Activated T-cell treated with anti-CD3 and anti-CD28 coated beads, Interleukin-2, amount 50 U/mL, for 24 hours (primary cell): ENCODE measurements around the gene FCN2.
"Not testable (repeated sequence)": the region's sequence is repeated elsewhere in the genome, so short reads cannot be mapped to it uniquely, and the experiment has no call there.

ENCODE experiments used
- DNase-seq: peaks from one replicate; pipeline ENCODE4 v3.0.0-alpha.2; 2020
- H3K27ac Mint-ChIP-seq: 2 replicates; pipeline ENCODE4 v1.8.0; 2020; ENCODE audit warnings: mild to moderate bottlenecking, mixed read lengths
- H3K27me3 Mint-ChIP-seq: 2 replicates; pipeline ENCODE4 v1.8.0; 2020; ENCODE audit warnings: mixed read lengths
- H3K36me3 Mint-ChIP-seq: 2 replicates; pipeline ENCODE4 v1.8.0; 2020; ENCODE audit warnings: low read depth, mixed read lengths
- H3K4me1 Mint-ChIP-seq: 2 replicates; pipeline ENCODE4 v1.8.0; 2020; ENCODE audit warnings: low read depth, mixed read lengths
- H3K4me3 Mint-ChIP-seq: 2 replicates; pipeline ENCODE4 v1.8.0; 2020; ENCODE audit warnings: mild to moderate bottlenecking, moderate library complexity, mixed read lengths
- H3K9me3 Mint-ChIP-seq: 2 replicates; pipeline ENCODE4 v1.8.0; 2020; ENCODE audit warnings: mixed read lengths

Gene FCN2

DNA sequence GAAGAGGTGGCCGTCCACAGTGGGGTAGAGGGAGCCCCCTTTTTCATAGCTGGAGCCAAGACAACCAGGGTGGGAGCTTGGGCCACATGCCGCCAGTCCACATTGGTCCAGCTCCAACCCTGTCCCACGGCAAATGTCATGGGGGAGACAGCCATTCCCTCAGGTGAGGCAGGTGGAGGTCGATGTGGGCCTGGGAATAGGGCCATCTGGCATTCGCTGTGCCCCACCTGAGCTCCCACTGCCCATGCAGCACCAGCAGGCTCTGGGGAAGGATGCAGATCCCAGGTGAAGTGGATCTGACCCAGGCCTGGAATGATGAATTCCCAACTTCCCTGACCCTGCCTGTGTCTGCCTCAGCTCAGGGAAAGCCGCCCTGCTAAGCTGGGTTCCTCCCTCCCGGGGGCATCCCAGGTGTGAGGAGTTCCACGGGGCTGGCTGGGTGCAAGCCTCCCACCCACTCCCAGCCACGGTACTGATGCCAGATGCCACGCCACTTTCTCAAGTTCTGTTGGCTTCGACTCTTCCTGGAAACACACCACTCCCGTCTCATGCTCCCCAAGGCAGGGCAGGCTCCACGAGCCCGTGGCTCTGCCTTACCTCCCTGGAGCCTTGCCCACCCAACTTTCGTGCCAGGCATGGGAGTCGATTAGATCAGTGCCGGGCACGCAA is 25.2 kb upstream of the FCN2 start:
- peaks cover 36% of the 10 kb centered on the region for H3K27me3 Mint-ChIP-seq
- H3K4me3 Mint-ChIP-seq, result no peak overlapping the region
- no peak overlapping the region for H3K27ac Mint-ChIP-seq

DNA sequence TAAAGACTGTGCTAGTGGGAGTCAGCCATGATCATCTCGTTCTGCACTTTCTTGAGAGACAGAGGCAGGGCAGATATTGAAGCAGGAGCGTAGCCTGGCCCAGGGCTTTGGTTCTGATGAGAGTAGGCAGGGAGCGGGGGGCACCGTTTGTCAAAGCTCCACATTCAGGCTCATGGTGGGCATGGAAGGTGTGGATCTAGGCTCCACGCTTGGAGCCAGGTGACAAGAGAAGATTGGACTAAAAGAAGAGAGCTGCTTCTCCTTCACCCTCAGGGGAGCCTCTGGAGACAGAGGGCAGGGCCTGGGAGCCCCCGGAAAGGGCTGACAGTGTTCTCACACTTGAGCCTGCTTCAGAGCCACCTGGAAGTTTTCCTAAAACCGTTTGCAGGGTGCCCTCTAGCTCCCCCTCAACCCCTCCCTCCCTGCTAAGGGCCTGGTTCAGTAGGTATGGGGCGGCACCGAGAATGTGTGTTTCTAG is 24.7 kb upstream of the FCN2 start:
- no peaks in the 10 kb centered on the region for H3K36me3 Mint-ChIP-seq
- H3K27ac Mint-ChIP-seq, result no peak overlapping the region
- no peak for DNase-seq
- H3K27me3 Mint-ChIP-seq, result peaks cover 40% of the 10 kb centered on the region
- H3K9me3 Mint-ChIP-seq, result peaks cover 8% of the 10 kb centered on the region
- peaks cover 17% of the 10 kb centered on the region for H3K4me1 Mint-ChIP-seq
- no peak overlapping the region for H3K4me3 Mint-ChIP-seq

More for the DNA sequence above, 25.2 kb upstream of the FCN2 start:
- peaks cover 6% of the 10 kb centered on the region for H3K9me3 Mint-ChIP-seq
- no peak for DNase-seq
- peaks cover 17% of the 10 kb centered on the region for H3K4me1 Mint-ChIP-seq
- H3K36me3 Mint-ChIP-seq, result no peaks in the 10 kb centered on the region

GRCh38 chr9:134857451-134857850 is 23.2 kb upstream of the FCN2 start:
- H3K9me3 Mint-ChIP-seq, H3K27ac Mint-ChIP-seq, H3K4me3 Mint-ChIP-seq, H3K36me3 Mint-ChIP-seq, DNase-seq: not testable (repeated sequence)
- peaks cover 17% of the 10 kb centered on the region for H3K4me1 Mint-ChIP-seq
- peaks cover 50% of the 10 kb centered on the region for H3K27me3 Mint-ChIP-seq

DNA sequence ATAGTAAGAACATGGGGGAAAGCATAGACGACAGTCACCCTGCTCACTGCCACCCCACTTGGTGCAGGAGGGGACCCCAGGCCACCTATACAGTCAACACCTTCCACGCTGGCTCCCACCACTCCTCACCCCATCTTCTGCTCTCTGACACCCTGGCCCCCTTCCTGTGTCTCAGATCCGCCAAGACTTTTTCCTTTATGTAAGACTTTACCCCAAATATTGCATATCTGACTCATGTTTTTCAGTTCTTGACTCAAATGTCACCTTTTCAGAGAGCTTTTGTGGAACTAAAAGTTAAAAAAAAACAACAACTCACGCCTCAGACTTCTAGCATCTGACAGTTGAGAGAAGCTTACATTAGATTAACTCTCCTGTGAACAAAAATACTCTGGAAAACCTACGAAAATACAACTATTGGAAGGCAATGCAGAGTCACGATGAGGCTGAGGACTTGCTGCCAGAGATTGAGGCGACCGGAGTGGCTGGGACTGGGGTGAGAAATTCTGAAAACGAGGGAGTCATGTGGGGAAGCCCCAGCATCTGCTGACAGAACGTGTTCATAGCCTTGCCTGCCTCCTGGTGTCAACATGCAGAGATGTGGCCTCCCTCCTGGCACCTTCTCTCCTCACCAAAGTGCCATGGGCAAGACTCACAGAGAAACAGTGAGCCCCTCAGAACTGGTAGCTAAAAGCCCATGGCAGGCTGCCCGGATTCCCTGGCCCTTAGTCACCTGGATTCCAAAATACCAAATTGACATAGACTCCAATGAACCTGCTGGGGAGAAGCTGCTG is 22.4 kb upstream of the FCN2 start:
- peaks cover 50% of the 10 kb centered on the region for H3K27me3 Mint-ChIP-seq
- DNase-seq, result peak; percentile 48
- H3K27ac Mint-ChIP-seq, result peak overlapping the region; percentile 94
- H3K36me3 Mint-ChIP-seq, result no peaks in the 10 kb centered on the region
- H3K9me3 Mint-ChIP-seq, result peaks cover 8% of the 10 kb centered on the region
- H3K4me1 Mint-ChIP-seq, result peaks cover 17% of the 10 kb centered on the region
- peak overlapping the region; percentile 67 for H3K4me3 Mint-ChIP-seq

- Mint-ChIP-seq H3K4me1 (peaks cover 17% of the 10 kb centered on the region), H3K36me3 (no peaks in the 10 kb centered on the region), H3K27ac (no peak overlapping the region), H3K9me3 (peaks cover 8% of the 10 kb centered on the region), H3K4me3 (no peak overlapping the region), H3K27me3 (peaks cover 33% of the 10 kb centered on the region)
- DNase-seq, result no peak
These were observed 20.1 kb upstream of the FCN2 start for GRCh38 chr9:134860510-134860909.

- Mint-ChIP-seq H3K4me1 (peaks cover 17% of the 10 kb centered on the region), H3K9me3 (peaks cover 8% of the 10 kb centered on the region), H3K36me3 (no peaks in the 10 kb centered on the region), H3K27ac (no peak overlapping the region), H3K4me3 (no peak overlapping the region), H3K27me3 (peaks cover 22% of the 10 kb centered on the region)
- no peak for DNase-seq
These were observed 18.8 kb upstream of the FCN2 start for GRCh38 chr9:134861595-134862334.

DNA sequence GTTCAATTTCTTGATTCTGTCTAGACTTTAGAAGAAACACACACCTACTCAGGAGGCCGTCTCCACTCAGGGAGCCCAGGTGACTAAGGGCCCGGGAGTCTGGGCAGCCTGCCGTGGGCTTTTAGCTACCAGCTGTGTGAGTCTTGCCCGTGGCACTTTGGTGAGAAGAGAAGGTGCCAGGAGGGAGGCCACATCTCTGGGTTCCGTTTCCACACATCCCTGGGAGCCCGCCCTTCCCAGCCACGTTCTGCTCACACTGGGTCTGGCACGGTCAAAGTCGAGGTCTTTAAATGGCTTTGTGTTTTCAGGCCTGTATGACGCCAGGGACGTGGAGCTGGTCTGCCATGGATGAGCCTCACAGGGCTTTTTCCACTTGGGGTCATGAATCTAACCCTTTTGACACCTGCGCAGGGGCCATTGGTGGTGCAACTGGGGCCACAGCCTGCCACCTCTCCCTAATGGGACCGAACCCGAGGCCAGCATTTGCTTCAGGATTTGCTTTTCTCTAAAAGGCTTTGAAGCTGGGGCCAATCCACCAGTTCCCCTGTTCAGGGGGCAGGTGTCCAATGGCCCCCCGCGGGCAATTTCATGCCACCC is 17.2 kb upstream of the FCN2 start:
- Mint-ChIP-seq H3K4me1 (peaks cover 5% of the 10 kb centered on the region), H3K4me3 (no peak overlapping the region), H3K9me3 (peaks cover 2% of the 10 kb centered on the region), H3K36me3 (no peaks in the 10 kb centered on the region), H3K27me3 (peaks cover 16% of the 10 kb centered on the region), H3K27ac (no peak overlapping the region)
- DNase-seq, result no peak

- no peak for DNase-seq
- Mint-ChIP-seq H3K9me3 (peaks cover 2% of the 10 kb centered on the region), H3K4me1 (no peaks in the 10 kb centered on the region), H3K36me3 (no peaks in the 10 kb centered on the region), H3K27ac (no peak overlapping the region), H3K27me3 (peaks cover 16% of the 10 kb centered on the region), H3K4me3 (no peak overlapping the region)
These were observed 16.4 kb upstream of the FCN2 start for GRCh38 chr9:134863941-134864820.

GRCh38 chr9:134864821-134865190 is 15.8 kb upstream of the FCN2 start:
- Mint-ChIP-seq H3K36me3 (no peaks in the 10 kb centered on the region), H3K27ac (no peak overlapping the region), H3K4me1 (no peaks in the 10 kb centered on the region), H3K27me3 (peaks cover 16% of the 10 kb centered on the region), H3K9me3 (peaks cover 2% of the 10 kb centered on the region), H3K4me3 (no peak overlapping the region)
- DNase-seq, result no peak

DNA sequence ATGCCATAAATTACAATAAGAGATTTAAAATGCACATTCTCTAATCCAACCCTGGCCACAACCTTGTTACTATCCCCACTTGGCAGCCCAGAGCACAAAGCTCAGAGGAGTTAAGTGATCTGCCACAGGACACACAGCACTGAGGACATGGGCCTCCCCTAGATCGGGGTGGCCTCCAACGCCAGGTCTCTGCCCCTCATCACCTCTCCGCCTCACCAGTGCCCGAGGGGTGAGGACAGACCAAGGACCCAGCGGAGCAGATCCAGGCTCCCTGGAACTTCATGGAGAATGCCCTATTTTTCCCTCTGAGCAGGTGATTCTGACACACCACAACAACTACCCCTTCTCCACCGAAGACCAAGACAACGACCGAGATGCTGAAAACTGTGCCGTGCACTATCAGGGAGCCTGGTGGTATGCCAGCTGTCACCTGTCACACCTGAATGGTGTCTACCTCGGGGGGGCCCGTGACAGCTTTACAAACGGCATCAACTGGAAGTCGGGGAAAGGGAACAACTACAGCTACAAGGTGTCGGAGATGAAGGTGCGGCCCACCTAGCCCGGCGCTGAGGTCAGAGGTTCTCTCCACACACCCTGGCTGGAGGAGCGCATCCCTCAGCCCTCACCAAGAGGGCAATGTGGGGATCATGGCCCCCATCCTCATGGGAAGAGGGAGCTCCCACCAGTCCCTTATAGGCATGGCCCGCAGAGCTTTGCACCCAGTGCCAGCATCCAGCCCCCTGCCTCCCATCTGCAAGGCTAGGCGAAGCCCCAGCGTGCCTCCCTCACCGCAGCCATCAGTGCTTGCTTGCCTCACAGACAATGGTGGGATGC is 12.5 kb upstream of the FCN2 start:
- no peak for DNase-seq
- Mint-ChIP-seq H3K27me3 (peaks cover 3% of the 10 kb centered on the region), H3K9me3 (no peaks in the 10 kb centered on the region), H3K4me1 (no peaks in the 10 kb centered on the region), H3K27ac (no peak overlapping the region), H3K36me3 (no peaks in the 10 kb centered on the region), H3K4me3 (no peak overlapping the region)

- no peaks in the 10 kb centered on the region for H3K36me3 Mint-ChIP-seq
- no peaks in the 10 kb centered on the region for H3K4me1 Mint-ChIP-seq
- H3K27me3 Mint-ChIP-seq, result peaks cover 2% of the 10 kb centered on the region
- no peak for DNase-seq
- no peak overlapping the region for H3K27ac Mint-ChIP-seq
- H3K4me3 Mint-ChIP-seq, result no peak overlapping the region
- H3K9me3 Mint-ChIP-seq, result no peaks in the 10 kb centered on the region
These were observed 11.7 kb upstream of the FCN2 start for GRCh38 chr9:134868751-134869553.

- H3K27ac Mint-ChIP-seq, result no peak overlapping the region
- no peak overlapping the region for H3K4me3 Mint-ChIP-seq
- H3K9me3 Mint-ChIP-seq, result no peaks in the 10 kb centered on the region
These were observed 10.9 kb upstream of the FCN2 start for GRCh38 chr9:134869554-134870300.

More at GRCh38 chr9:134869554-134870300, 10.9 kb upstream of the FCN2 start:
- Mint-ChIP-seq H3K4me1 (no peaks in the 10 kb centered on the region), H3K27me3 (no peaks in the 10 kb centered on the region), H3K36me3 (no peaks in the 10 kb centered on the region)
- DNase-seq, result no peak
